Breast epithelium (tissue), 4 donors: ENCODE results near the gene FOXL1. TPM values are rescaled to one million over a fixed set of nuclear protein-coding genes. Genes with fewer than 3 reads are reported as not detected.

ENCODE experiments used
- DNase-seq, 2 donors: peaks; one replicate each; pipeline ENCODE4 v3.0.0-alpha.2; 2019; ENCODE audit warnings: low spot score in 2 of 2
- H3K27ac ChIP-seq, 2 donors: fragments of 200-600 bp; sonication (generic) in 1 of 2; one replicate each; pipeline ENCODE4 v1.5.1; 2016 to 2019; ENCODE audit warnings: mild to moderate bottlenecking in 1 of 2
- H3K27me3 ChIP-seq, 2 donors: fragments of 200-600 bp; sonication (generic) in 1 of 2; one replicate each; pipeline versions ENCODE4 v1.5.1 to v1.6.0; 2017 to 2019; ENCODE audit warnings: control low read depth in 1 of 2, mild to moderate bottlenecking in 1 of 2
- H3K36me3 ChIP-seq: fragments of 200-600 bp; one replicate; pipeline ENCODE4 v1.5.1; 2019
- H3K4me1 ChIP-seq, 2 donors: fragments of 200-600 bp; sonication (generic); one replicate each; pipeline ENCODE4 v1.5.1; 2016 to 2019; ENCODE audit warnings: control low read depth in 1 of 2
- H3K4me3 ChIP-seq, 3 donors: fragments of 200-600 bp; sonication (generic); 1 replicate in 2 of 3; 2 replicates in 1 of 3; pipeline ENCODE4 v1.5.1; 2016 to 2019; ENCODE audit warnings: mild to moderate bottlenecking in 3 of 3, moderate library complexity in 2 of 3
- H3K9me3 ChIP-seq, 2 donors: fragments of 200-600 bp; sonication (generic) in 1 of 2; one replicate each; pipeline ENCODE4 v1.5.1; 2016 to 2019; ENCODE audit warnings: control low read depth in 1 of 2
- POLR2A ChIP-seq: fragments of 450-650 bp; IDR thresholded peaks from one replicate; pipeline ENCODE4 v1.6.1; 2016; ENCODE audit warnings: antibody characterized with exemption, mild to moderate bottlenecking, moderate library complexity
- POLR2AphosphoS5 ChIP-seq, 3 donors: sonication (generic); formaldehyde crosslinking; IDR thresholded peaks; one replicate each; pipeline ENCODE4 v1.6.1; 2017; ENCODE audit warnings: antibody characterized with exemption in 3 of 3
- intact Hi-C: fragments of 100-400 bp; cut with DNase I; formaldehyde crosslinking; loops from one replicate; pipeline ENCODE4 v1.15.1; 2023; ENCODE audit warnings: low total_unique reads
- total RNA-seq, 3 donors: library from RNA; depleted of rRNA; stranded (reverse); fragments of >200 nt; gene quantifications; one replicate each; pipeline ENCODE4 v1.1.0, GENCODE V29; 2016
- TF ChIP-seq, protein P1 (sequence below), 3 donors: fragments of 450-650 bp; IDR thresholded peaks; one replicate each; pipeline ENCODE4 v1.5.1; 2016 to 2017; ENCODE audit warnings: antibody characterized with exemption in 3 of 3, mild to moderate bottlenecking in 3 of 3, moderate library complexity in 3 of 3

The FOXL1 gene
- total RNA-seq, 3 donors from 2014 or later: 0.16 to 1.5 (median 0.98) TPM

- Histone ChIP-seq H3K9me3 (no peaks in the 10 kb centered on the region), H3K27me3 (no peaks in the 10 kb centered on the region), H3K27ac (no peak overlapping the region), H3K4me1 (no peaks in the 10 kb centered on the region), H3K4me3 (no peak overlapping the region), H3K36me3 (no peaks in the 10 kb centered on the region)
- TF ChIP-seq POLR2A: no peak
- no peak for DNase-seq
- intact Hi-C loops: no loop called here
These were observed 46.5 kb upstream of the FOXL1 start for GRCh38 chr16:86531641-86532525.

GRCh38 chr16:86532526-86532815, 45.9 kb upstream of the FOXL1 start:
- no peaks in the 10 kb centered on the region for H3K36me3 ChIP-seq
- H3K4me1 ChIP-seq: no peaks in the 10 kb centered on the region
- TF ChIP-seq POLR2A (no peak), POLR2AphosphoS5 (IDR thresholded peaks at IDR 0.05) (no peak)
- TF ChIP-seq, protein P1, sequence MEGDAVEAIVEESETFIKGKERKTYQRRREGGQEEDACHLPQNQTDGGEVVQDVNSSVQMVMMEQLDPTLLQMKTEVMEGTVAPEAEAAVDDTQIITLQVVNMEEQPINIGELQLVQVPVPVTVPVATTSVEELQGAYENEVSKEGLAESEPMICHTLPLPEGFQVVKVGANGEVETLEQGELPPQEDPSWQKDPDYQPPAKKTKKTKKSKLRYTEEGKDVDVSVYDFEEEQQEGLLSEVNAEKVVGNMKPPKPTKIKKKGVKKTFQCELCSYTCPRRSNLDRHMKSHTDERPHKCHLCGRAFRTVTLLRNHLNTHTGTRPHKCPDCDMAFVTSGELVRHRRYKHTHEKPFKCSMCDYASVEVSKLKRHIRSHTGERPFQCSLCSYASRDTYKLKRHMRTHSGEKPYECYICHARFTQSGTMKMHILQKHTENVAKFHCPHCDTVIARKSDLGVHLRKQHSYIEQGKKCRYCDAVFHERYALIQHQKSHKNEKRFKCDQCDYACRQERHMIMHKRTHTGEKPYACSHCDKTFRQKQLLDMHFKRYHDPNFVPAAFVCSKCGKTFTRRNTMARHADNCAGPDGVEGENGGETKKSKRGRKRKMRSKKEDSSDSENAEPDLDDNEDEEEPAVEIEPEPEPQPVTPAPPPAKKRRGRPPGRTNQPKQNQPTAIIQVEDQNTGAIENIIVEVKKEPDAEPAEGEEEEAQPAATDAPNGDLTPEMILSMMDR (IDR thresholded peaks at IDR 0.05): no peak

DNA sequence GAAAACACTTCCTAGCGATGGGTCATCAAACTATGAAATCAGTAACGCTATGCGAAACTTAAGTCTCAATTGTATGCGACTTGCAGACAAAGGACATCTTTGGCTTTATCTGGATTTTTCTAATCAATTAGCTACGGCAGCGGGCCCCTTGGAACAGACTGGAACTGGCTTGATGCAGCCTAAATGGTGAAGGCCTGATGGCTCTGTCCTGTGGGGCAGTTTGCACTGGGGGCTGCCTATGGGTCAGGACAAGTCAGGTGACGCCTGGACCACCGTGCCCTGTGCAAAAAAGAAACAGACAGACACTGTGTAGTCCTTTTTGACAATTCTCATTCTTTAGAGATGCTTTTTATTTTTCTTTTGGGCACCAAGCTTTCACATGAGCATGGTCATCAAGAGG, 45.3 kb upstream of the FOXL1 start:
- Histone ChIP-seq H3K36me3 (no peaks in the 10 kb centered on the region), H3K27ac (no peak overlapping the region), H3K4me1 (no peaks in the 10 kb centered on the region), H3K9me3 (no peaks in the 10 kb centered on the region), H3K4me3 (no peak overlapping the region), H3K27me3 (no peaks in the 10 kb centered on the region)
- TF ChIP-seq, protein P1 (IDR thresholded peaks at IDR 0.05): no peak
- TF ChIP-seq POLR2A (no peak), POLR2AphosphoS5 (IDR thresholded peaks at IDR 0.05) (no peak)
- DNase-seq: no peak
- intact Hi-C loops: no loop called here

More at GRCh38 chr16:86532526-86532815, 45.9 kb upstream of the FOXL1 start:
- DNase-seq: no peak
- no peaks in the 10 kb centered on the region for H3K27me3 ChIP-seq
- no peak overlapping the region for H3K4me3 ChIP-seq
- no peaks in the 10 kb centered on the region for H3K9me3 ChIP-seq
- no peak overlapping the region for H3K27ac ChIP-seq
- intact Hi-C loops: no loop called here

GRCh38 chr16:86533767-86534351, 44.5 kb upstream of the FOXL1 start:
- Histone ChIP-seq H3K27me3 (no peaks in the 10 kb centered on the region), H3K27ac (no peak overlapping the region), H3K4me3 (no peak overlapping the region), H3K36me3 (peaks cover under 1% of the 10 kb centered on the region), H3K4me1 (no peaks in the 10 kb centered on the region), H3K9me3 (no peaks in the 10 kb centered on the region)
- TF ChIP-seq, protein P1 (IDR thresholded peaks at IDR 0.05): no peak
- TF ChIP-seq POLR2AphosphoS5 (IDR thresholded peaks at IDR 0.05): no peak
- no peak for TF ChIP-seq POLR2A
- DNase-seq: no peak
- intact Hi-C loops: no loop called here

DNA sequence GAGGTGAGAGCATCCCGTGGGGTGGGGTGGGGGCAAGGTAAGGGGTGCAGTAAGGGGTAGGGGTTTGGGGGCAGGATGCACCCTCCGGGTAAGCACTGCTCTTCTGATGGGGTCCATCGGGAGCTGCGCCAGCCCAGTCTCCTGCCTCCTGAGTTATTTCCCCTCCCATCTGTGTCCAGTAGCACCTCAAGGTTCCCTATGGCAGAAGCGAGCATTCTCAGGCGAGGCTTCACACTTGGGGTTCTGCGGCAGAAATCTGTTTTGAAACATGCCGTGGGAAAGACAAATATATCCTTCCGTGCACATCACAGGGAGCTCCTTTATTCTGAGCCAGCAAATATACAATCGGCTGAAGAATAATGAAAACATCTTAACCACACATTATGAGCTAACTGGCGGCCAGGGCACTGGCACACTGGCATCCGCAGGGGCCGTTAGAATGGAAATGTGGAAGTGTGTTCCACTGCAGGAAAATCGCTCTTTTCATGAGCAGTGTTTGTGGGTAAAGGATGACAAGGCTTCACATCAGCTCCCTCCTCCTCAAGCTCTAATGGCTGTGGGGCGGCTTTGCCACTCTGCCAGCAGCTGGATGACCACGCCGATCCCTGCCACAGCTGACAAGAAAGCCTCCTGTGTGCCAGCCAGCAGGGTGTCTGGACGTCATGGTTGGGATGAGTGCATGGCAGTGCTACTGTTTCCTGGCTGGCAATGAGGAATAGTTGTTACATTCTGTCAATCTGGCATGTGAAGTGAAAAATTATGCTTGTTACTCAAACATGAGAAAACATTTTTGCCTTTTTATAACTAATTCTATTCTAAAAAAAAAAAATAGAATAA, 43.4 kb upstream of the FOXL1 start:
- H3K36me3 ChIP-seq: peaks cover 4% of the 10 kb centered on the region
- no peaks in the 10 kb centered on the region for H3K4me1 ChIP-seq
- no peaks in the 10 kb centered on the region for H3K9me3 ChIP-seq
- H3K4me3 ChIP-seq: no peak overlapping the region
- TF ChIP-seq, protein P1 (IDR thresholded peaks at IDR 0.05): no peak
- TF ChIP-seq POLR2AphosphoS5 (IDR thresholded peaks at IDR 0.05): no peak
- no peak for TF ChIP-seq POLR2A
- DNase-seq: no peak
- intact Hi-C loops: no loop called here
- no peaks in the 10 kb centered on the region for H3K27me3 ChIP-seq
- H3K27ac ChIP-seq: no peak overlapping the region
